GM18520 (cell line): ENCODE measurements around the gene GBX1.

Source experiments
- ATAC-seq: cut with Tn5 transposase; IDR thresholded peaks from one replicate; pipeline ENCODE4 v1.9.1; 2021; ENCODE audit not compliant: unreplicated experiment

Gene GBX1

GRCh38 chr7:151174246-151175046 is 7.0 kb upstream of the GBX1 start:
- no peak for ATAC-seq

DNA sequence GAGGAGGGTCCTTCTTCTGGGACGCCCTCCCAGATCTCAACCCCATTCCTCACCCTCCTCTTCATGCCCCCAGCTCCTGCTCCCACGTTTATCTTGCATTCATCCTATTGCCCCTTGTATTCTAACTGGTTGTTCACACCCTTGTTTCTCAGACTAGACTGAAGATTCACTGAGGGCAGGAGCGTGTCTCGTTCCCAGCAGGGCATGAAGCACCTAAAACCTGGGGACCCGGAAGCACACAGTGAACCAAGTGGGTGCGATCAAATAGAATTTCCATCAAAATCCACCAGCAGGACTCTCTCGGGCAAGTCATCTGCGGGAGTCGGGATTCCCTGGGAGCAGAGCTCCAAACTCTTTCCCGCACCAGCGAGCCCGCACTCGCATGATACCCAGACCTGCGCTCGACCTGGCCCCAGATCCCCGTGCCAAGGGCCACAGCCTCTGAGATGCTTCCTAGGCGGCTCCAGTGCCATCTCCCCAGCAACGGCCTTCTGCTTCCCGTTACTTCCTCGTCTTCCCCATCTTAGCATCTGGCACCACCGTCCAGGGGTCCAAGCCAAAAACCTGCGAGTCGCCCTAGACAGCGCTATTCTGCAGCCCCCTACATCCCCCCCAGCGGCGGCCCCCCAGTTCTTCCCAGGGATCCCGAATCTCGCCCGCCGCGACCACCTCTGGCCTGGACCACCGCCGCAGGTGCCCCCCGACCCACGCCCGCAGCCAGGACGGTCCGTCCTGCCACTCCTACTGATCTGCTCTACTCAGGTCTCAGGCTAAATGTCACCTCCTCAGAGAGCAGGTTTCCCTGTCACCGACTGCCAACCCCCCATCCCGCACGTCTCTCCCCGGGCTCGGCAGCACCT is 6.1 kb upstream of the GBX1 start:
- no peak for ATAC-seq

DNA sequence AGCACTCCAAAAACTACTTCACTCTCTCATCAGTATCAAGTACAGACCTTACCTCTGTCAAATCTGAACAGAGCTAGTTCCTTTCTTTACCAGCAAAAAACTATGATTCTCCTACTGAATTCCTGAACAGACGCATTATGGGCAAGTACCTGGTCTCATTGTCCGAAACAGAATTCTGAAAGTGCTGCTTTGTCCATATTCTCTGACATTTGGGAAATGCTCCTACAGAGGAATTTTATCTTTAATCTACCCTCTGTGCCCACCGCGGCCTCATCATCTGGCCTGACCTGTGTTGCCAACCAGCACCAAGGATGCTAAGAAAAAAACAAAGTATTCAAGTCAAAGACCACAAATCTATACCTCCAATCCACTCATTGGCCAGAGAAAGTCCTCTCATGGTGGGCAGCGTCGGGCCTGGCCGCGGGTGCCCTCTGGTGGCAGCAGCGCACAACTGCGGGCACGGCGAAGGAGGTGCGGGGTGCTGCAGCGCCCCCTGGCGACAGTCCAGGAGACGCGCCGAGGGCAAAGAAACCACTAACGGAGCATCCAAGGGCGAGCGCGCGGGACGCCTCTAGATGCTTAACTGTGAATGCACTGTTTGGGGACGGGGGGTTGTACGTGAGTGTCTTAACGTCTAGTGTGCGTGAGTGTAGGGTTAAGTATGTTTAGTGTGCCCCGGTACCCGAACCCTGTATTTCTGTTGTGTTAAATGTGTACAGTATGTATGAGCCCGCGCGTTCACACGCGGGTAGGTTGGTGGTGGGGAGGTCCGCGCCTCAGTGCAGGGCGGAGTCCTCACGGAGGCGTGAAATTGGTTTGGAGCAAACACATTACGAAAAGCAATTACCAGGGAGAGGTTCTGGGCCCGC is 5.0 kb upstream of the GBX1 start:
- peak; percentile 50 for ATAC-seq

DNA sequence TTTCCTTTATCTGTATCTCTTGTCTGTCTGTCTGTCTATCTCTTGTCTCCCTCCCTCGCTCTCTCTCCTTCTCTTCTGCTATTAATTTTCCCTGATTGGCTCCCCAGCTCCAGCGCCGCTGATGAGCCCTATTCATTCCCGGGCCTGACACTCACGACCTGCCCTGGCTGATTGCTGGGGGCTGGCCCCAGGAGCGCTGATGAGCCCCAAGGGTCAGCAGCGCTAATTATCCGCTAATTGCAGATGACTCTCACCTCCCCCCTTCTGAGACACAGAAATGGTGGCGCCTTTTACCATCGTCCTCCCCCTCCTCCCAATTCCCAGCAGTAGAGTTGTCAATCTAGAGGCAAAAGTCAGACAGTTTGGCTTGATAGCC is 1.3 kb upstream of the GBX1 start:
- ATAC-seq: no peak

DNA sequence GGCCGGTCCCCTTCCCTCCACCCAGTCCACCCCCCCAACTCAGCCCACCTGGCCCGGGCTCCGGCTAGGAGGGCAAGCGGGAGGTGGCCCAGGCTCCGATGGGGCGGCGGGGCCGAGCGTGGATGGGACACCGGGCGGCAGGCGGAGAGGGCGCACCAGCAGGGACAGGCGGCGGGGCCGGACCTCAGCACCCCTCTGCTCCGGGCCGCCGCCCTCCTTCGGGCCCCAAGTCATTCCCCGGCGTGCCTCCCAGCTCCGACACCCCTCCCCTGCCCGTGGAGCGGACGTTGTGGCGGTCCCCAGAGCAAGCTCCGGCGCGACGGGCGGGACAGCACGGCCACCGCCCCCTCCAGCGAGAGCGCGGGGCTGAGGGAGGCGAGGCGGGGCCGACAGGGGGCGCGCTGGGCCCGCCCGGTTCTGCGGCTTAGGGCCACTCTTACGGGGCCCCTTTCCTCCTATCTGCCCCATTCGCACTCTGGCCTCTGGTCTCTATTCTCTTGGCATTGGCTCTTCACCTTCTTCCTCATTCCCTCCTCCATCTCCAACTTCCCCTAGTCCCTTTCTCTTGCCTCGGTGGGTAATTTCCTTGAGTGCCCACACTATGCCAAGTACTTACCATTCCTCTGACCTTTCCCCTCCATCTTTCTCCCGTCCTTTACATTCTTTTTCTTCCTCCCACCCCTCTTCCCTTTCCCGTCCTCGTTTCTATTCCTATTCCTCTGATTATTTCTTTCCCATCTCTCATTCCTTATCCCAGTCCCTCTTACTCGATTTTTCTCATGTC is 701 bp upstream of the GBX1 start:
- ATAC-seq: no peak

GRCh38 chr7:151166629-151167196 is 781 bp downstream of the GBX1 start:
- ATAC-seq: no peak

DNA sequence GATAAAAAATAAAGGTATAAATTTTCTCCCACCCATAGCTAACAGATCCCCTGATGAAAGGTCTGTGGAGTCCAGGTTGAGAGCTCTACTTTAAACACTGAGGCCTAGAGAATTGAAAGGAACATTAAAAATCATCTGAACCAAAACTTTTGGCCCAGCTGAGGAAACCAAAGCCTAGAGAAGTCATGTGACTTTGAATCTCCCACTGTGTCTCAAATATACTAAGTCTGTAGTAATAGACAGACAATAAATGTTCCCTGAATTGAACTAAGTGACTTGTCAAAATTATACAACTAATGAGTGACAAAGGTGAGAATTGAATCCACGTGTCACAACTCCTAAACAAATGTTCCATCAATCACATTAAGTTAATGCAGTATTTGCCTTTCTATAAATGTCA is 5.7 kb downstream of the GBX1 start:
- no peak for ATAC-seq

DNA sequence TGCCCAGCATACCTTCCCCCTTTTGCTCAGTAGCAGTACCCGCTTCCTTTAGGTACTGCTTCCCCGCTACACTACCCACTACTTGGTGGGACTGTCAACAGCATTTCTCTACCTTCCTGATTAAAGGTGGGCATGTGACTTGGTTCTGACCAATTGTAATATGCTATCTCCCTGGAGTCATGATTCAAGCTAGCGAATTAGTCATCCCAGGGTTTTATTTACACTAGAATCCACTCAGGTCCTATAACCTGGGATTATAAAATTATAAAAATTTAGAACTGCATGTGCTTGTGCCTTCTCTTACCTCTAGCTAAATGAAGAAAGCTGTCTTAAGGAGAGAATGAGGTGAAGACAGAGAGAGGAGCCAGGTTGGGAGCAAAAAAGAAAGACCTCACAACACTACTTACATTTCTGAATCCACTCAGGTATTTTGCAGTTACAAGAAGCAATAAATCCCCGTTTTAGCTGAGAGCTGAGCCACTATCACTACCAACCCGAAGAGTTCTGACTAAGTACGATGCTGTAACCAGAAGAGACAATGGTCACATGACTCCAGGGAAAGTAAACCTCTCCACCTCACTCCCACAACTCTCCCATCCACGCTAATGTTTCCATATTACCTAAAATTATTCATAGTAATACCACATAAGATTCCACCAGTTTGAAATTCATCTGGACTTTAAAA is 9.7 kb downstream of the GBX1 start:
- no peak for ATAC-seq

- no peak for ATAC-seq
Measured at GRCh38 chr7:151152643-151153513, 14.6 kb downstream of the GBX1 start.

DNA sequence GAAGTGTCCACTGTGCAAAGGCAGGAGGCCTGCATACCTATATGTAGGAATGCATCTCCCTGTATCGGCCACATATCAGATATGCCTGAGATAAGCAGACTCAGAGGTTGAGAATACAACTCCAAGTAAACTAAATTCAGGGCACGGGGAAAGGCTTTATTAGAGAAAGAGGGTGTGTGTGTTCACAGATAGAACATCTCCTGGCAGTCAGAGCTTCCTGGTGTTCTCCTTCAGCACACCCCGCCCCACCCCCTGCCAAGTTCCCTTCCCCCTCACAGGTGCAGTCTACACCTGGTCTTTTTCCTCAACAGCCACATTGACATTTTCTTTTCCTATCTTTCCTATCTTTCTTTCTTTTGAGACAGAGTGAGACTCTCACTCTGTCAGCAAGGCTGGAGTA is 17.1 kb downstream of the GBX1 start:
- no peak for ATAC-seq

DNA sequence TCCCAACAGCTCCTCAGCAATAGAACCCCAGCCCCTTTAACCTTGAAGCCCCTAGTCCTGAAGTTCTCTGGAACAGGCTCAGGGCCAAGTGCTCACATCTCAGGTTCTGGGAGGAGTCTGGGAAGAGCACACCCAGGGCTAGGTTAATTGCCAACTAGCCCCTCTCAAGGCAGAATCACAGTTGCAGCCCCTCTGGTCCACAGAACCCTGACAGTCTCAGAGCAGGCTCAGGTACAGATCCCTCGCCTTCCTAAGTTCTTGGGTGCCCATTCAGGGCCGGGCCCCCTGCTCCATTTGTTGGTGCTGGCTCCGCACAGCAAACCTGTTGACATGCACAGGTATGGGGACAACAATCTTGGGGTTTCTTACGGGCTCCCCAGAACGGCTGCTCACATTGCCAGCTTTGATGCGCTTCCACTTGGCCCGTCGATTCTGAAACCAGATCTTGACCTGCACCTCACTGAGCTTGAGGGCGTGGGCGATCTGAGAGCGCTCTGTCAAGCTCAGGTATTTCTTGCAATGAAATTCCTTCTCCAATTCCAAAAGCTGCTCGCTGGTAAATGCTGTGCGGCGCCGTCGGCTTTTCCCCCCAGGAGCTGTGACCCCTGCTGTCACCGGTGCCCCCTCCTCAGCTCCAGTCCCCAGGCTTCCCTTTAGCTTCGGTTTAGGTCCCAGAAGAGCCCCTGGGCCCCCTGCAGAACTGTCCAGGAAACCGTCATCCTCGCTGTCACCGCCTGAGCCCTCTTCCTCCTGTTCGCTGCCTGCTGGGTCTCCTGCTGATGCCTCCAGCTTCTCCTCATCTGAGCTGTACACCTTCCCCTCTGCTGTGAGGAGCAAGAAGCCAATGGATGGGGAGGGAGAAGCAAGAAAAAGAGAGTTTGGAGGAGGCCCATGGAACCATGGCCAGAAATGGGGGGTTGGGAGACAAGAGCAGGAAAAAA is 18.9 kb downstream of the GBX1 start:
- no peak for ATAC-seq

GRCh38 chr7:151146761-151147160 is 20.7 kb downstream of the GBX1 start:
- no peak for ATAC-seq

GRCh38 chr7:151144387-151144786 is 23.1 kb downstream of the GBX1 start:
- ATAC-seq: no peak

DNA sequence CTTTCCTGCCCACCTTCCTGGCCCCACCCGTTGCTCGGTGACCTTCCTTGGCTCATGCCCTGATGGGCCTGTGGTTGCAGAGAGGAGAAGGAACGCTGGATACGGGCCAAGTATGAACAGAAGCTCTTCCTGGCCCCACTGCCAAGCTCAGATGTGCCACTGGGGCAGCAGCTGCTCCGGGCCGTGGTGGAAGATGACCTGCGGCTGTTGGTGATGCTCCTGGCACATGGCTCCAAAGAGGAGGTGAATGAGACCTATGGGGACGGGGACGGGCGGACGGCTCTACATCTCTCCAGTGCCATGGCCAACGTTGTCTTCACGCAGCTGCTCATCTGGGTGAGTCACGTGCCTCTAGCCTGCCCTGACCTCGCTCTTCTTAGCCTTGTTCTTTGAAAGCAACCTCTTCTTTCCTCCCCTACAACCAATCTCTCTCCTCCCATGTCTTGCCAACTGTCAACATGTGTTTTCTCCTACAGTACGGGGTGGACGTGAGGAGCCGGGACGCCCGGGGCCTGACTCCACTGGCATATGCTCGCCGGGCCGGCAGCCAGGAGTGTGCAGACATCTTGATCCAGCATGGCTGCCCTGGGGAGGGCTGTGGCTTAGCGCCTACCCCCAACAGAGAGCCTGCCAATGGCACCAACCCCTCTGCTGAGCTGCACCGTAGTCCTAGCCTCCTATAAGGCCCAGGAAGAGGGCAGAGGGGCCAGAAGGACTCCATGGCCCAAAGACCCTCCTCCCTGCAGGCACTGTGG is 24.1 kb downstream of the GBX1 start:
- no peak for ATAC-seq

GRCh38 chr7:151142686-151143040 is 24.8 kb downstream of the GBX1 start:
- ATAC-seq: no peak

- ATAC-seq: no peak
Measured at GRCh38 chr7:151141855-151142685, 25.4 kb downstream of the GBX1 start.
